BLaER1 treated with 17β-estradiol and CSF1 and Interleukin-3, amounts not matched to agents 10 nM and 100 nM (cell line): Measurements from ENCODE around the gene C15orf62.

ENCODE experiments used
- H3K27ac ChIP-seq, 11 experiments: shearing (Covaris generic); formaldehyde crosslinking; 2 replicates each; pipeline ENCODE4 v1.8.1; 2022
- H3K27me3 ChIP-seq, 11 experiments: shearing (Covaris generic); formaldehyde crosslinking; 2 replicates each; pipeline ENCODE4 v1.8.1; 2022
- H3K36me3 ChIP-seq, 11 experiments: shearing (Covaris generic); formaldehyde crosslinking; 2 replicates each; pipeline ENCODE4 v1.8.1; 2022
- H3K4me1 ChIP-seq, 10 experiments: shearing (Covaris generic); formaldehyde crosslinking; 2 replicates each; pipeline ENCODE4 v1.8.1; 2022
- H3K4me2 ChIP-seq, 11 experiments: shearing (Covaris generic); formaldehyde crosslinking; 2 replicates each; pipeline ENCODE4 v1.8.1; 2022
- H3K4me3 ChIP-seq, 10 experiments: shearing (Covaris generic); formaldehyde crosslinking; 2 replicates each; pipeline ENCODE4 v1.8.1; 2022
- H3K9ac ChIP-seq, 11 experiments: shearing (Covaris generic); formaldehyde crosslinking; 2 replicates each; pipeline ENCODE4 v1.8.1; 2022
- H3K9me3 ChIP-seq, 11 experiments: shearing (Covaris generic); formaldehyde crosslinking; replicated peaks in 1 of 11; 2 replicates each; pipeline ENCODE4 v1.8.1; 2022
- H4K20me1 ChIP-seq, 11 experiments: shearing (Covaris generic); formaldehyde crosslinking; 2 replicates each; pipeline ENCODE4 v1.8.1; 2022
- Cebpa-rat ChIP-seq, 11 experiments: shearing (Covaris generic); IDR thresholded peaks; 2 replicates each; pipeline ENCODE4 v1.8.1; 2022

The C15orf62 gene

GRCh38 chr15:40739047-40739446 is 30.7 kb upstream of the C15orf62 start:
- Histone ChIP-seq H3K27me3 (no peaks in the 10 kb centered on the region), H3K4me1 (peaks cover 10 to 23% (median 20%) of the 10 kb centered on the region in 10 experiments), H3K4me2 (no peak overlapping the region), H3K9me3 (no peaks in the 10 kb centered on the region), H3K27ac (no peak overlapping the region), H3K36me3 (peaks cover 86 to 100% (median 100%) of the 10 kb centered on the region in 11 experiments), H3K9ac (no peak overlapping the region), H4K20me1 (peaks cover 0 to 41% (median 9%) of the 10 kb centered on the region in 11 experiments; a peak in 9 of 22 replicates), H3K4me3 (no peak overlapping the region)
- TF ChIP-seq Cebpa-rat (IDR thresholded peaks at IDR 0.05): no peak

GRCh38 chr15:40739854-40740253 is 29.9 kb upstream of the C15orf62 start:
- no peak for TF ChIP-seq Cebpa-rat (IDR thresholded peaks at IDR 0.05)
- no peaks in the 10 kb centered on the region for H3K27me3 ChIP-seq
- no peaks in the 10 kb centered on the region for H3K9me3 ChIP-seq
- H4K20me1 ChIP-seq: peaks cover 0 to 49% (median 17%) of the 10 kb centered on the region in 11 experiments; a peak in 14 of 22 replicates
- peak overlapping the region in 1 of 11 experiments; percentile 35; a peak in 1 of 22 replicates for H3K9ac ChIP-seq
- peaks cover 17 to 31% (median 28%) of the 10 kb centered on the region in 10 experiments for H3K4me1 ChIP-seq
- H3K36me3 ChIP-seq: peaks cover 78 to 100% (median 98%) of the 10 kb centered on the region in 11 experiments
- no peak overlapping the region for H3K4me3 ChIP-seq
- no peak overlapping the region for H3K27ac ChIP-seq
- no peak overlapping the region for H3K4me2 ChIP-seq

GRCh38 chr15:40743485-40743901 is 26.3 kb upstream of the C15orf62 start:
- peak overlapping the region in 7 of 11 experiments; percentile 32 to 66 (median 39); a peak in 10 of 22 replicates for H3K27ac ChIP-seq
- H3K4me2 ChIP-seq: peak overlapping the region; percentile 22 to 76 (median 52)
- no peaks in the 10 kb centered on the region for H3K27me3 ChIP-seq
- H3K4me1 ChIP-seq: peaks cover 30 to 49% (median 43%) of the 10 kb centered on the region in 10 experiments
- peaks cover 0 to 71% (median 36%) of the 10 kb centered on the region in 11 experiments; a peak in 15 of 22 replicates for H4K20me1 ChIP-seq
- peaks cover 54 to 94% (median 79%) of the 10 kb centered on the region in 11 experiments for H3K36me3 ChIP-seq
- TF ChIP-seq Cebpa-rat (IDR thresholded peaks at IDR 0.05): no peak
- H3K9ac ChIP-seq: peak overlapping the region in 7 of 11 experiments; percentile 7 to 54 (median 37); a peak in 11 of 22 replicates
- no peak overlapping the region for H3K4me3 ChIP-seq
- H3K9me3 ChIP-seq: no peaks in the 10 kb centered on the region

GRCh38 chr15:40743921-40744814 is 25.6 kb upstream of the C15orf62 start:
- Histone ChIP-seq H4K20me1 (peaks cover 0 to 66% (median 36%) of the 10 kb centered on the region in 11 experiments; a peak in 15 of 22 replicates), H3K4me2 (peak overlapping the region; percentile 22 to 76 (median 52)), H3K9ac (peak overlapping the region in 8 of 11 experiments; percentile 3 to 54 (median 32); a peak in 13 of 22 replicates), H3K4me1 (peaks cover 30 to 49% (median 43%) of the 10 kb centered on the region in 10 experiments), H3K9me3 (no peaks in the 10 kb centered on the region), H3K27ac (peak overlapping the region in 7 of 11 experiments; percentile 32 to 66 (median 39); a peak in 13 of 22 replicates), H3K36me3 (peaks cover 54 to 94% (median 78%) of the 10 kb centered on the region in 11 experiments), H3K27me3 (no peaks in the 10 kb centered on the region), H3K4me3 (no peak overlapping the region)
- TF ChIP-seq Cebpa-rat (IDR thresholded peaks at IDR 0.05): 0 out of 22 replicates have a peak, but pooled peaks of 1 of the 11 experiments have one; percentile 37

- Histone ChIP-seq H3K9ac (peak overlapping the region in 5 of 11 experiments; percentile 1 to 51 (median 21); a peak in 5 of 22 replicates), H3K4me3 (no peak overlapping the region), H3K36me3 (peaks cover 54 to 94% (median 78%) of the 10 kb centered on the region in 11 experiments), H4K20me1 (peaks cover 0 to 60% (median 36%) of the 10 kb centered on the region in 11 experiments; a peak in 15 of 22 replicates), H3K4me2 (peak overlapping the region in 9 of 11 experiments; percentile 1 to 76 (median 21); a peak in 13 of 22 replicates), H3K9me3 (no peaks in the 10 kb centered on the region), H3K4me1 (peaks cover 30 to 49% (median 43%) of the 10 kb centered on the region in 10 experiments), H3K27ac (peak overlapping the region in 4 of 11 experiments; percentile 11 to 66 (median 20); a peak in 5 of 22 replicates), H3K27me3 (no peaks in the 10 kb centered on the region)
- no peak for TF ChIP-seq Cebpa-rat (IDR thresholded peaks at IDR 0.05)
Measured at GRCh38 chr15:40744815-40745152, 25.0 kb upstream of the C15orf62 start.

GRCh38 chr15:40746916-40747418 is 22.8 kb upstream of the C15orf62 start:
- H3K9ac ChIP-seq: peak overlapping the region in 7 of 11 experiments; percentile 1 to 27 (median 23); a peak in 4 of 22 replicates
- H3K36me3 ChIP-seq: peaks cover 54 to 94% (median 78%) of the 10 kb centered on the region in 11 experiments
- H3K27ac ChIP-seq: no peak overlapping the region

GRCh38 chr15:40747685-40748631 is 21.8 kb upstream of the C15orf62 start:
- TF ChIP-seq Cebpa-rat (IDR thresholded peaks at IDR 0.05): no peak
- Histone ChIP-seq H3K4me2 (peak overlapping the region in 1 of 11 experiments; percentile 31; a peak in 1 of 22 replicates), H3K36me3 (peaks cover 49 to 94% (median 78%) of the 10 kb centered on the region in 11 experiments), H3K9ac (peak overlapping the region in 6 of 11 experiments; percentile 1 to 57 (median 24); a peak in 5 of 22 replicates), H3K9me3 (no peaks in the 10 kb centered on the region), H3K4me3 (no peak overlapping the region), H3K27ac (peak overlapping the region in 1 of 11 experiments; percentile 21; a peak in 1 of 22 replicates), H4K20me1 (peaks cover 0 to 68% (median 36%) of the 10 kb centered on the region in 11 experiments; a peak in 15 of 22 replicates), H3K4me1 (peaks cover 33 to 52% (median 47%) of the 10 kb centered on the region in 10 experiments), H3K27me3 (no peaks in the 10 kb centered on the region)

More at GRCh38 chr15:40746916-40747418, 22.8 kb upstream of the C15orf62 start:
- peak in 4 of 11 experiments; percentile 18 to 60 (median 38); a peak in 5 of 22 replicates for TF ChIP-seq Cebpa-rat (IDR thresholded peaks at IDR 0.05)
- Histone ChIP-seq H3K4me1 (peaks cover 30 to 49% (median 43%) of the 10 kb centered on the region in 10 experiments), H3K4me2 (peak overlapping the region in 7 of 11 experiments; percentile 13 to 52 (median 32); a peak in 9 of 22 replicates), H3K4me3 (no peak overlapping the region), H3K27me3 (no peaks in the 10 kb centered on the region), H3K9me3 (no peaks in the 10 kb centered on the region), H4K20me1 (peaks cover 0 to 59% (median 36%) of the 10 kb centered on the region in 11 experiments; a peak in 15 of 22 replicates)
